Astrocyte (in vitro differentiated cells and primary cell): Measurements from ENCODE around the gene EME1.

Experiments
- EZH2 ChIP-seq: IDR thresholded peaks from 2 replicates; pipeline ENCODE4 v1.6.1; 2012; ENCODE audit warnings: mild to moderate bottlenecking, low read length, inconsistent platforms; ENCODE audit not compliant: insufficient read depth
- TF ChIP-seq, protein P1 (sequence below): IDR thresholded peaks from 2 replicates; pipeline ENCODE4 v1.5.1; 2011; ENCODE audit warnings: low read depth, mild to moderate bottlenecking, inconsistent platforms, low read length, moderate library complexity; ENCODE audit not compliant: insufficient read depth

DNA sequence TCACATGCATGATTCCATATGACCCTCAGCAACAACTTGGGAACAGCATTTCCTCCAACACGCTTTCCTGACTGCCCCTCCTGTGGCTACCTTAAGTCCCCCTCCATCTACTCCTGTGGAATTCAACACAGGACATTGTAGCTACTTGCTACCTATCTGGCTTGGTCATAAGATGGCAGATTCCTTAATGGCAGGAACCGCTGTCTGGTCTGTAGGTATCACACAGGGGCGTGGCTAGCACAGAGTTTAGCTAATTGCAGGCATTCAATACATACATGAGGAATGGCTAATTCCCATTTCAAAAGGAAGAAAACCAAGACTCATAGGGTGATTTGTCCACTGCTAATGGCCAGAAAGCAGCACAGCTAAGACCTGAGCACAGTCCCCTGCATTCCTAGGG, 15.7 kb downstream of the EME1 start:
- TF ChIP-seq, protein P1, sequence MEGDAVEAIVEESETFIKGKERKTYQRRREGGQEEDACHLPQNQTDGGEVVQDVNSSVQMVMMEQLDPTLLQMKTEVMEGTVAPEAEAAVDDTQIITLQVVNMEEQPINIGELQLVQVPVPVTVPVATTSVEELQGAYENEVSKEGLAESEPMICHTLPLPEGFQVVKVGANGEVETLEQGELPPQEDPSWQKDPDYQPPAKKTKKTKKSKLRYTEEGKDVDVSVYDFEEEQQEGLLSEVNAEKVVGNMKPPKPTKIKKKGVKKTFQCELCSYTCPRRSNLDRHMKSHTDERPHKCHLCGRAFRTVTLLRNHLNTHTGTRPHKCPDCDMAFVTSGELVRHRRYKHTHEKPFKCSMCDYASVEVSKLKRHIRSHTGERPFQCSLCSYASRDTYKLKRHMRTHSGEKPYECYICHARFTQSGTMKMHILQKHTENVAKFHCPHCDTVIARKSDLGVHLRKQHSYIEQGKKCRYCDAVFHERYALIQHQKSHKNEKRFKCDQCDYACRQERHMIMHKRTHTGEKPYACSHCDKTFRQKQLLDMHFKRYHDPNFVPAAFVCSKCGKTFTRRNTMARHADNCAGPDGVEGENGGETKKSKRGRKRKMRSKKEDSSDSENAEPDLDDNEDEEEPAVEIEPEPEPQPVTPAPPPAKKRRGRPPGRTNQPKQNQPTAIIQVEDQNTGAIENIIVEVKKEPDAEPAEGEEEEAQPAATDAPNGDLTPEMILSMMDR = no peak
- TF ChIP-seq EZH2 = no peak
